HCT116 (cell line): ENCODE data around the gene SAMD4B. TPM values are rescaled to one million over a fixed set of nuclear protein-coding genes. Genes with fewer than 3 reads are reported as not detected.

ENCODE experiments used
- ATAC-seq: fragments of 200-7000 bp; cut with Tn5 transposase; 2 replicates; pipeline ENCODE4 v1.9.1; 2020; ENCODE audit warnings: mild to moderate bottlenecking, moderate library complexity
- BruUV-seq: library from RNA; stranded (reverse); fragments of 400-500 nt; replicated peaks from 2 replicates; lab custom pipeline; 2021; lab: Mats Ljungman, UMichigan
- CTCF ChIA-PET: fragments of 300-600 bp; sonication (Branson Sonifier 250); formaldehyde crosslinking; loops from one replicate; lab custom pipeline; 2021; ENCODE audit warnings: antibody characterized with exemption; lab: Charles Lee
- POLR2A ChIA-PET: fragments of 300-600, 350-600 bp; sonication (Branson Sonifier 250); formaldehyde crosslinking; loops from one replicate; lab custom pipeline; 2021; ENCODE audit warnings: antibody characterized with exemption; lab: Charles Lee
- RAD21 ChIA-PET, 2 experiments: fragments of 300-600 bp; sonication (Branson Sonifier 250); formaldehyde crosslinking; loops; one replicate each; lab custom pipeline; 2023; ENCODE audit warnings: low total read pairs in 2 of 2; ENCODE audit not compliant: uncharacterized antibody in 2 of 2, unreplicated experiment in 2 of 2, low non-redundant PET in 1 of 2; lab: Charles Lee
- DNase-seq: peaks from one replicate; pipeline ENCODE4 v3.0.0-alpha.2; 2010; ENCODE audit warnings: low read depth, low spot score
- H2AFZ ChIP-seq: fragments of 200-600 bp; shearing (Covaris generic), sonication (generic); 2 replicates; pipeline ENCODE4 v1.6.1; 2017; ENCODE audit warnings: low read depth, mixed run types, mixed read lengths, antibody characterized with exemption, low read length; ENCODE audit not compliant: poor library complexity, severe bottlenecking
- H3K27ac ChIP-seq: 2 replicates; pipeline ENCODE4 v1.5.1; 2012; ENCODE audit warnings: low read depth, low read length
- H3K27me3 ChIP-seq: fragments of 200-600 bp; sonication (generic); 2 replicates; pipeline ENCODE4 v1.6.1; 2016; ENCODE audit warnings: mixed run types, low read length, mixed read lengths; ENCODE audit not compliant: insufficient read depth
- H3K36me3 ChIP-seq, 2 experiments: fragments of 200-500 bp in 1 of 2; fragments of 200-600 bp in 1 of 2; sonication (Bioruptor generic) in 1 of 2; sonication (generic) in 1 of 2; 2 replicates each; pipeline versions ENCODE4 v1.5.1 to v1.6.1; 2014 to 2016; ENCODE audit warnings: low read length in 2 of 2, inconsistent platforms in 1 of 2, mixed read lengths in 1 of 2, mixed run types in 1 of 2; ENCODE audit not compliant: insufficient read depth in 2 of 2, control insufficient read depth in 1 of 2
- H3K4me1 ChIP-seq, 2 experiments: fragments of 200-600 bp in 1 of 2; sonication (generic) in 1 of 2; 2 replicates each; pipeline versions ENCODE4 v1.5.1 to v1.6.1; 2012 to 2017; ENCODE audit warnings: low read length in 2 of 2, inconsistent platforms in 1 of 2, mild to moderate bottlenecking in 1 of 2, mixed read lengths in 1 of 2, mixed run types in 1 of 2, moderate library complexity in 1 of 2; ENCODE audit not compliant: insufficient read depth in 2 of 2, control insufficient read depth in 1 of 2
- H3K4me2 ChIP-seq: fragments of 200-600 bp; sonication (generic); 2 replicates; pipeline ENCODE4 v1.6.1; 2017; ENCODE audit warnings: mixed run types, low read length, mixed read lengths
- H3K4me3 ChIP-seq, 2 experiments: fragments of 200-600 bp in 1 of 2; sonication (generic) in 1 of 2; replicated peaks in 1 of 2; 2 replicates each; pipeline ENCODE4 v1.5.1; 2011 to 2016; ENCODE audit warnings: low read length in 2 of 2, control low read depth in 1 of 2, low read depth in 1 of 2, mild to moderate bottlenecking in 1 of 2, mixed read lengths in 1 of 2, mixed run types in 1 of 2
- H3K79me2 ChIP-seq: fragments of 200-600 bp; sonication (generic); 2 replicates; pipeline ENCODE4 v1.6.1; 2017; ENCODE audit warnings: mild to moderate bottlenecking, mixed run types, low read length, moderate library complexity, mixed read lengths; ENCODE audit not compliant: insufficient read depth
- H3K9ac ChIP-seq: fragments of 200-600 bp; sonication (generic); 2 replicates; pipeline ENCODE4 v1.6.1; 2016; ENCODE audit warnings: low read length, mixed read lengths
- H3K9me2 ChIP-seq: fragments of 200-600 bp; sonication (generic), shearing (Covaris generic); 2 replicates; pipeline ENCODE4 v1.6.1; 2017; ENCODE audit warnings: mixed run types, mild to moderate bottlenecking, moderate library complexity; ENCODE audit not compliant: insufficient read depth
- H3K9me3 ChIP-seq, 2 experiments: fragments of 200-500 bp in 1 of 2; fragments of 200-600 bp in 1 of 2; sonication (Bioruptor generic) in 1 of 2; sonication (generic) in 1 of 2; 2 replicates each; pipeline ENCODE4 v1.6.1; 2014 to 2017; ENCODE audit warnings: low read length in 2 of 2, mixed read lengths in 2 of 2, inconsistent platforms in 1 of 2, low read depth in 1 of 2, mild to moderate bottlenecking in 1 of 2, mixed run types in 1 of 2, moderate library complexity in 1 of 2; ENCODE audit not compliant: control insufficient read depth in 1 of 2, insufficient read depth in 1 of 2
- H4K20me1 ChIP-seq: fragments of 200-600 bp; sonication (generic), shearing (Covaris generic); 2 replicates; pipeline ENCODE4 v1.6.1; 2017; ENCODE audit warnings: mixed run types, mild to moderate bottlenecking, moderate library complexity; ENCODE audit not compliant: insufficient read depth
- CBX3 ChIP-seq: IDR thresholded peaks from 2 replicates; pipeline ENCODE4 v1.6.1; 2012; ENCODE audit warnings: low read depth
- CEBPB ChIP-seq: IDR thresholded peaks from 2 replicates; pipeline ENCODE4 v1.6.1; 2012; ENCODE audit warnings: low read depth
- EGR1 ChIP-seq: IDR thresholded peaks from 2 replicates; pipeline ENCODE4 v1.6.1; 2012; ENCODE audit warnings: low read depth
- ELF1 ChIP-seq: IDR thresholded peaks from 2 replicates; pipeline ENCODE4 v1.6.1; 2012; ENCODE audit warnings: low read depth, borderline replicate concordance
- POLR2A ChIP-seq: IDR thresholded peaks from 2 replicates; pipeline ENCODE4 v1.7.0; 2011; ENCODE audit warnings: borderline replicate concordance; ENCODE audit not compliant: insufficient read depth, insufficient read length; ENCODE audit errors: extremely low read depth
- SIN3A ChIP-seq: IDR thresholded peaks from 2 replicates; pipeline ENCODE4 v1.6.1; 2012; ENCODE audit warnings: low read depth
- ZBTB33 ChIP-seq: IDR thresholded peaks from 2 replicates; pipeline ENCODE4 v1.6.1; 2011; ENCODE audit warnings: mild to moderate bottlenecking, low read length, moderate library complexity; ENCODE audit not compliant: insufficient replicate concordance; ENCODE audit errors: extremely low read depth
- ZNF274 ChIP-seq: fragments of 200-500 bp; sonication (Bioruptor generic); IDR thresholded peaks from 2 replicates; pipeline ENCODE4 v1.6.1; 2014; ENCODE audit warnings: mild to moderate bottlenecking, low read depth, low read length, inconsistent platforms
- intact Hi-C: fragments of 100-400 bp; cut with micrococcal nuclease; formaldehyde crosslinking; loops from 2 replicates; pipeline ENCODE4 v1.10.0; 2022
- total RNA-seq: library from RNA; stranded (reverse); gene quantifications from one replicate; pipeline ENCODE4 v1.2.1, GENCODE V29; 2021; ENCODE audit not compliant: unreplicated experiment

SAMD4B gene
- total RNA-seq, 1 experiment from 2014 or later = 127 TPM

- ATAC-seq = no peak
- H4K20me1 ChIP-seq = no peaks in the 10 kb centered on the region
- no peak for DNase-seq
- H3K4me1 ChIP-seq = peaks cover 9 to 10% of the 10 kb centered on the region in 2 experiments
- H2AFZ ChIP-seq = no peak overlapping the region
- no peaks in the 10 kb centered on the region for H3K9me2 ChIP-seq
- H3K9ac ChIP-seq = no peak overlapping the region
- no peaks in the 10 kb centered on the region for H3K36me3 ChIP-seq
- H3K4me2 ChIP-seq = no peak overlapping the region
- no peaks in the 10 kb centered on the region for H3K27me3 ChIP-seq
- H3K4me3 ChIP-seq = no peak overlapping the region
- intact Hi-C loops = no loop called here
- TF ChIP-seq ZBTB33 (no peak), ZNF274 (no peak), CEBPB (no peak), EGR1 (no peak), CBX3 (no peak), SIN3A (no peak), ELF1 (no peak), POLR2A (no peak)
- ChIA-PET RAD21 (no interaction called here), CTCF (no interaction called here), POLR2A (no interaction called here)
- H3K9me3 ChIP-seq = no peaks in the 10 kb centered on the region
- H3K79me2 ChIP-seq = peaks cover 3% of the 10 kb centered on the region; the same call in 1 of the 2 replicates
- no TSS peak for BruUV-seq
- H3K27ac ChIP-seq = no peak overlapping the region
These were observed 37.3 kb upstream of the SAMD4B start for GRCh38 chr19:39304701-39305571.
